Measurements from ENCODE around the gene USH2A.

DNA sequence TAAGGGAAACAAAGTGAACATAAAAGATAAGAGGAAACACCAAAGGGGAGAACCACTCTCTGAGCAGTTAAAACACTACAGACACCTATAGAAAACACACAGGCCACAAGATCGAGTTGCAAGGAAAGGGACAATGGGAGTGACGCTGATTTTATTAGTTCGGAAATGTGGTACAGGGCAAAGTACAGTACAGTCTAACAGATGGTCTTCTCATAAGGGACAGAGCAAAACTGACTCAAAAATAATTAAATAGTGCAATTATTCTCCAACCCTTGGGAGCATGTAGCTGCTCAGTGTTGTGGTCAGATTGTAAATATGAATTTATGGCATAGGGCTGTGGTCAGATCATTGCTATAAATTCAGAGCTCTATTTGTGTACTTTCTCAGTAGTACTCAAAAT, 352.0 kb downstream of the USH2A start:
- TF ChIP-seq CHD2 (IDR thresholded peaks at IDR 0.05; ENCODE audit: low read length, partially characterized antibody), result no peak
- TF ChIP-seq, protein P1, sequence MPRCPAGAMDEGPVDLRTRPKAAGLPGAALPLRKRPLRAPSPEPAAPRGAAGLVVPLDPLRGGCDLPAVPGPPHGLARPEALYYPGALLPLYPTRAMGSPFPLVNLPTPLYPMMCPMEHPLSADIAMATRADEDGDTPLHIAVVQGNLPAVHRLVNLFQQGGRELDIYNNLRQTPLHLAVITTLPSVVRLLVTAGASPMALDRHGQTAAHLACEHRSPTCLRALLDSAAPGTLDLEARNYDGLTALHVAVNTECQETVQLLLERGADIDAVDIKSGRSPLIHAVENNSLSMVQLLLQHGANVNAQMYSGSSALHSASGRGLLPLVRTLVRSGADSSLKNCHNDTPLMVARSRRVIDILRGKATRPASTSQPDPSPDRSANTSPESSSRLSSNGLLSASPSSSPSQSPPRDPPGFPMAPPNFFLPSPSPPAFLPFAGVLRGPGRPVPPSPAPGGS (IDR thresholded peaks at IDR 0.05), result no peak
- TF ChIP-seq CTCF (IDR thresholded peaks at IDR 0.05), result no peak
- no peak for TF ChIP-seq MAX (IDR thresholded peaks at IDR 0.05)
- no peak for TF ChIP-seq POLR2A (IDR thresholded peaks at IDR 0.05; ENCODE audit: low read length)
- TF ChIP-seq, protein P2, sequence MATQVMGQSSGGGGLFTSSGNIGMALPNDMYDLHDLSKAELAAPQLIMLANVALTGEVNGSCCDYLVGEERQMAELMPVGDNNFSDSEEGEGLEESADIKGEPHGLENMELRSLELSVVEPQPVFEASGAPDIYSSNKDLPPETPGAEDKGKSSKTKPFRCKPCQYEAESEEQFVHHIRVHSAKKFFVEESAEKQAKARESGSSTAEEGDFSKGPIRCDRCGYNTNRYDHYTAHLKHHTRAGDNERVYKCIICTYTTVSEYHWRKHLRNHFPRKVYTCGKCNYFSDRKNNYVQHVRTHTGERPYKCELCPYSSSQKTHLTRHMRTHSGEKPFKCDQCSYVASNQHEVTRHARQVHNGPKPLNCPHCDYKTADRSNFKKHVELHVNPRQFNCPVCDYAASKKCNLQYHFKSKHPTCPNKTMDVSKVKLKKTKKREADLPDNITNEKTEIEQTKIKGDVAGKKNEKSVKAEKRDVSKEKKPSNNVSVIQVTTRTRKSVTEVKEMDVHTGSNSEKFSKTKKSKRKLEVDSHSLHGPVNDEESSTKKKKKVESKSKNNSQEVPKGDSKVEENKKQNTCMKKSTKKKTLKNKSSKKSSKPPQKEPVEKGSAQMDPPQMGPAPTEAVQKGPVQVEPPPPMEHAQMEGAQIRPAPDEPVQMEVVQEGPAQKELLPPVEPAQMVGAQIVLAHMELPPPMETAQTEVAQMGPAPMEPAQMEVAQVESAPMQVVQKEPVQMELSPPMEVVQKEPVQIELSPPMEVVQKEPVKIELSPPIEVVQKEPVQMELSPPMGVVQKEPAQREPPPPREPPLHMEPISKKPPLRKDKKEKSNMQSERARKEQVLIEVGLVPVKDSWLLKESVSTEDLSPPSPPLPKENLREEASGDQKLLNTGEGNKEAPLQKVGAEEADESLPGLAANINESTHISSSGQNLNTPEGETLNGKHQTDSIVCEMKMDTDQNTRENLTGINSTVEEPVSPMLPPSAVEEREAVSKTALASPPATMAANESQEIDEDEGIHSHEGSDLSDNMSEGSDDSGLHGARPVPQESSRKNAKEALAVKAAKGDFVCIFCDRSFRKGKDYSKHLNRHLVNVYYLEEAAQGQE (IDR thresholded peaks at IDR 0.05), result no peak
- no peak for TF ChIP-seq TP53 (CRISPR knock-in tag; IDR thresholded peaks at IDR 0.05)
- TF ChIP-seq JUN (IDR thresholded peaks at IDR 0.05), result no peak
- TF ChIP-seq JUNB (IDR thresholded peaks at IDR 0.05), result no peak
- TF ChIP-seq RCOR1 (IDR thresholded peaks at IDR 0.05; ENCODE audit: low read depth, low read length), result no peak
- no peak for TF ChIP-seq KDM1A (IDR thresholded peaks at IDR 0.05; ENCODE audit: low read depth)
- no peak for TF ChIP-seq CHD4 (IDR thresholded peaks at IDR 0.05; ENCODE audit: borderline replicate concordance)
- TF ChIP-seq RNF2 (IDR thresholded peaks at IDR 0.05; ENCODE audit: borderline replicate concordance, low read depth), result no peak
- TF ChIP-seq EP300 (IDR thresholded peaks at IDR 0.05), result no peak
